Measurements from ENCODE around the gene EN1.

The EN1 gene

DNA sequence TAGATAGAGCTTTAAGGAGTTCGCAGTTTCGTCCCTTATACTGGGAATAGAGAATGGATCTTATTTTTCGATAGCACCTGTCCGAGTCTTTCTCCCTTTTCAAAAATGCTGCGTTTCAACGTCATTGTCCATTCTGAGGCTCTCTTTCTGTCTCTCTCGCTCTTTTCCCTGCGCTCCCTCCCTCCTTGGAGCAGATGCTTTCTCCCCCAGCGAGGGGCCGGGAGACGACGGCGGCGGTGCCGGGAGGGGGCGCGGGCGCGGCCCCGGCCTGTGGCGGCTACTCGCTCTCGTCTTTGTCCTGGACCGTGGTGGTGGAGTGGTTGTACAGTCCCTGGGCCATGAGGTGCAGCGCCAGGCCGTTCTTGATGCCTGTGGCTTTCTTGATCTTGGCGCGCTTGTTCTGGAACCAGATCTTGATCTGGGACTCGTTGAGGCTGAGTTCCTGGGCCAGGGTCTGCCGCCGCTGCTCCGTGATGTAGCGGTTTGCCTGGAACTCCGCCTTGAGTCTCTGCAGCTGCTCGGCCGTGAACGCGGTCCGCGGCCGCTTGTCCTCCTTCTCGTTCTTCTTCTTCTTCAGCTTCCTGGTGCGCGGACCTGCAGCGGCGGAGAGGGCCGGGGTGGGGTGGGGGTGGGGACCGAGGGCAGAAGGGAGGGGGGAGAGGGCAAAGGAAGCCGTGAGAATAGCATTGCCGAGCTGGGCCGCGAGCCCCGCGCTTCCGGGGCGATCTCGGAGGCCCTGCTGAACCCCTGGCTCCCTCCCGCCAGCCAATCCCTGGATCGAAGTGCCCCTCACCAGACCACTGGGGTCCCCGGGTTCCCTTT is 4.6 kb downstream of the EN1 start:
- DNase-seq (ENCODE audit: low spot score) = no peak

DNA sequence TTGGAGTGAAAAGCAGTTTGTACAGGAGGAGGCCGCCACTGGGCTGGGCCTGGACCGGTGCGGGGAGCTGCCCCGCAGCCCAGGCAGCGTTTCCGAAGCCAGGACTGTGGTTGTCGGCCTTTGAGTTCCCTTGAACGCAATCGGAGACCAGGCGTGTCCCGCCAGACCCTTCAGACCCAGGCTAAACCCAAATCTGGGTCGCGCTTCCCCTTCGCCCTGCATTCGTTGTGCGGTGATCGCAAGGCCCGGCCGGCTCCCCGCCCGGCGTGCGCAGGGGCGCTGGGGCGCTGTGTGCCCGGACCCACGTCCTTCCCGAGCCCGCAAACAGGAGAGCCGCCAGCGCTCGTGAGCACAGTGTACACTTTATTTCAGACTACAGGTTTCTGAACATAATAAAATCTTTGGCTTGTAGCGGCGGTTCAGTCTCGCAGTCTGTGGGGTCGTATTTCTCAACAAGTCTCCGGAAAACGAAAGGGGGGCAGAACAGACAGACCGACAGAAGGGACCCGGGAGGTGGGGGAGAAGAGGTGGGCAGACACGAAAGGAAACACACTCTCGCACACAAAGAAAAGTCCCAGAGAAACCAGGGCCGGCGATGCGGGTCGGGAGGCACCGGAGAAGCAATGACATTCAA is 5.5 kb downstream of the EN1 start:
- no peak for DNase-seq (ENCODE audit: low spot score)

- no peak for DNase-seq (ENCODE audit: low spot score)
Observed at GRCh38 chr2:118841450-118841827, 6.0 kb downstream of the EN1 start.

DNA sequence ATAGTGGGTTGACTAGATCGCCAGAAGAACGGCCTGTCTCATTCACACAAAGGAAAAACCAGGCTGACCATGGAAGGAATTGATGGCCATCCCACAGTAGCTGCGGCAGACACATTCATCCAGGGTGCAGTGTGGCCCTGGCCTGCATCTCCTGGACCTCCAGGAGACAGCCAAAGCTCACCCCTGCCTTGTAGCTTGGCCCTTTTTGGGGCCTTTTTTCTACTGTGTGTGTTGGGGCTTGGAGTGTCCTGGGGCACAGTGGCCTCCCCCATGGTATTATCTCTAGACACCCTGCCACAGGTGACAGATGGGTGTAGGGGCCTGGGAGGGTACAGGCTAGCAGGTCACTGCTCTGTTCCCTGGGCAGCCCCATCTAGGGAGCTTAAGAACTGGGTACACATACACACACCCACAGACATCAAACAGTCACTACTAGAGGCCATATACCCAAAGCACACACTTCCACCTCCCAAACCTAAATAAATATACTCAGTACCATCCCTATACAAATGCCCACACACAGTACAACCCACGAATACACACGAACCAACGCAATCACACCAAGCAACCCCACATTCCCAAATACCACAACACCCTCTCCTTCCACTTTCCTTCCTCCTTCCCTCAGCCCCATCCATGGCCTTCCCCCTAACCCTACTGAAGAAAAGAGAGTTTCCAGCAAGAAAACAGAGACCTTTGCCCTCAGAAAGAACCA is 8.6 kb downstream of the EN1 start:
- no peak for DNase-seq (ENCODE audit: low spot score)

GRCh38 chr2:118837621-118838020 is 9.8 kb downstream of the EN1 start:
- DNase-seq (ENCODE audit: low spot score) = no peak

GRCh38 chr2:118837067-118837466 is 10.4 kb downstream of the EN1 start:
- DNase-seq (ENCODE audit: low spot score) = no peak

- DNase-seq (ENCODE audit: low spot score) = no peak
Observed at GRCh38 chr2:118836411-118836930, 11.0 kb downstream of the EN1 start.

DNA sequence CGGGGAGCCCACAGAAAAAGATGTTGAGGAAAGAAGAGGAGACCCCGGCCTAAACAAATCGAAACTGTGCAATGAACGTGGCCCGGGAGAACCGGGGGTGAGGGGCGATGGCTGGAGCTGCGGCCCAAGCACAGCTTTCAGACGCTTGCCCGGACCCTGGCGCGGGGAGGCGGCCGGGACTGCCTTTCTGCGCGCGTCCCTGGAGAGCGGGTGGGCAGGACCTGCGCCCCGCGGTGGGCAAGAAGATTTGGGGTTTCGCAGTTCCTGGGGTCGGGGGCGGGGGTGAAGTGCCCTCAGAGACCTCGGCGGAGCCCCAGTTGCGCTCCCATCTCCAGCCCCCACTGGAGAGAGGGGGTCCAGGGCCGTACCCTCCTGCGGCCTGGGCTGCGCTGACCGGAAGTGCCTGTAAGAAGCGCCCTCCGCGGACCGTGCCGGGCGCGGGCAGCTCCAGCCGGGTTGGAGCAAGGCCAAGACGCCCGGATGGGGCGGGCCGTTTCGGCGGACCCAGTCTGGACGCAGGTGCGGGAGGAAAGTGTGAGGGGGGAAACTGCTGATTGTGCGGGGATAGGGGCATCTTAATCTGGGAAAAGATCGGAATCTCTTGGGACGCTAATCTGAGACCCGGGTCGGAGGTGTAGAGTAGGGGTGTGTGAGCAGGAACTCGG is 11.6 kb downstream of the EN1 start:
- peak; percentile 83 for DNase-seq (ENCODE audit: low spot score)

- peak; percentile 61 for DNase-seq (ENCODE audit: low spot score)
Observed at GRCh38 chr2:118834901-118835745, 12.3 kb downstream of the EN1 start.

GRCh38 chr2:118834440-118834810 is 13.0 kb downstream of the EN1 start:
- no peak for DNase-seq (ENCODE audit: low spot score)

DNA sequence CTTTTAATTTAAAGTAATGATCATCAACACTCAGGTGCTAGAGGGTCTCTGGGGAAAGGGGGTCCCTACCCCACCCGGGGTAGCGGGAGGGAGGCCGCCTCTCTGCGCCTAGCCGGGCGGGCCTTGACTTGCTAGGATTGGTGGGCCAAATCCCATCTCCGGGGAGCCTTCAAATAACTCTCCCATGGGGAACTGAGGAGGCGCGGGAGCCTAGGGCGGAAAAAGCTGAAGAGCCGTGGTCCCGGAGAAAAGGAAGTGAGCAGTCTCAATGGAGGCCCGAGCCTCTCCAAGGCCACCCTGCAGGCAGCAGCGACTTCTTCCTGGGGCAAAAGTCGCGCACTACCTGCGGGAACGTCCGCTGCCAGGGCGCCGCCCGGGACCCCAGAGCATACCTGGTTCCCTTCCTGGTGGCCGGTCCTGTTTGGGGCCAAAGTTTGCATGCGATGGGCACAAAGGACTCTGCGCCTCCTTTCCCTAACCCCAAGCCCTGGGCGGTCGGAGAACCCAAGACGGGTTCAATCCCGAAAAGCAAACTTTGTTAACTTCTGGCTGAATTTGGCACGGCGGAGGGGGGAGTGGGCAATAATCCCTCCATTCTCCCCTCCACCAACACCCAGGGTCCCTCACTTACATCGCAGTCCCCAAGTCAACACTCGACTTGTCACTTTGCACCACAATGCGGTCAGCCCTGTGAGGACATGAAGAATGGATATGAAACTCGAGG is 13.6 kb downstream of the EN1 start:
- no peak for DNase-seq (ENCODE audit: low spot score)

DNA sequence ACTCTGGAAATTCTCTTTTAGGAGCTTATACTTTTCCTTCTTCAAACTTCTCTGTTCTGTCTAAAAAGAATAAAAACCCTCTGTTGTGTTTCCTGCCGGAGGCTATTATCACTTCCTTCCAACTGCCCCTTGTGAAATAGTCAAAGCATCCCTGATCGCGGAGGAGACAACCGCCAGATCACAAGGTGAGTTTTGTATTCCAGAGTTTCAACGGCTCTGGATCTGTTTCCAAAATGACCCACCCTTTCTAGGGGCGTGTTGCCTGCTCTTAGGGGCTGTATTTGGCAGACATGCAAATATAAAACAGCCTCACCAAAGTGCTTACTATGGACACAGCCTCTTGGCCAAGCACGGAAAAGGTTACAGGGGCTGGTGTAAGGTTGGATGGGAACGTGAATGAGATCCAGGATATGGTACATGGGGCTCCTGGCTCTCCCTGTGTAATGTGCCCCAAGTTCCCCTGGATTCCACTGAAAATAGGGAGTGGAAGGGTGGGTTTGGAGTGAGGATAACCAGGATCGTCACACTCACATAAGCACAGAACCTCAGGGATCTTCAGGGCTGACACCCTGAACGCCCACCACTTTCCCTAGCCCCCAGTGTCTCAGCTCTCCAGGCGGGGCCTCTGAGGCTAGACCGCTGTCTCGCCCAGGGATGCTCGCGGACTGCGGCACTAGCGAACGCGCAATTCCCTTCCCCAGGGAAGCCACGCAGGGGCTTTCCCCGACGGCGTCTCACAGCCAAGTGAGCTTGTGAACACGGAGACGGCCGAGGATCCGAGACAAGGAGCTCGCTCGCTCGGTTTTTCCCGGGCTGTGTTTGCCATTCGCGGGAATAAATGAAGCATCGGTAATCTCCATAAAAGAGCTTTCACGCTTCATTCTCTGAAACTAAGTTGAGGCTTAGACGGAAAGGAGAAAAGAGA is 14.4 kb downstream of the EN1 start:
- no peak for DNase-seq (ENCODE audit: low spot score)

- no peak for DNase-seq (ENCODE audit: low spot score)
Observed at GRCh38 chr2:118832071-118832790, 15.2 kb downstream of the EN1 start.

- DNase-seq (ENCODE audit: low spot score) = no peak
Observed at GRCh38 chr2:118830881-118831280, 16.6 kb downstream of the EN1 start.

DNA sequence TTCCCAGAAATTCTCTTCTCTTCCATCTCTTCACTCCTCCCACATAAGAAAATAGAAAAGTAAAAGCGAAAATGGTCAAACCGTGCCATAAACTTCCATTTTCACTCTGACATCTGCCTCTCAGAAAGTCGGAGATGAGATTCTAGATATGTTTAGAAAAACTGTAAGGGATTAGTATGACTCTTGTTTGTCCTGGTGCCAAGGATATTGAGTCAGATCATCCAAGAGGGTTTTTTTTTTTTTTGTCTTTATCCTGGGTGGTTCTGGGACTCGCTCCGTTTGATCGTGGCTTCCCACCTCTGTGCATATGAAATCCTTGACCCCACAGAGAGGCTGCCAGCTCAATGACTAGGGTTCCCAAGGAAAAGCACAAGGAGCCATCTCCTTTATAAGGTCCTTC is 17.3 kb downstream of the EN1 start:
- peak; percentile 60 for DNase-seq (ENCODE audit: low spot score)

- DNase-seq (ENCODE audit: low spot score) = no peak
Observed at GRCh38 chr2:118826093-118826492, 21.4 kb downstream of the EN1 start.

GRCh38 chr2:118823633-118824032 is 23.8 kb downstream of the EN1 start:
- no peak for DNase-seq (ENCODE audit: low spot score)

GRCh38 chr2:118822572-118822971 is 24.9 kb downstream of the EN1 start:
- DNase-seq (ENCODE audit: low spot score) = no peak

- DNase-seq (ENCODE audit: low spot score) = no peak
Observed at GRCh38 chr2:118822015-118822414, 25.4 kb downstream of the EN1 start.
